ENCODE measurements around the gene PSME1.

DNA sequence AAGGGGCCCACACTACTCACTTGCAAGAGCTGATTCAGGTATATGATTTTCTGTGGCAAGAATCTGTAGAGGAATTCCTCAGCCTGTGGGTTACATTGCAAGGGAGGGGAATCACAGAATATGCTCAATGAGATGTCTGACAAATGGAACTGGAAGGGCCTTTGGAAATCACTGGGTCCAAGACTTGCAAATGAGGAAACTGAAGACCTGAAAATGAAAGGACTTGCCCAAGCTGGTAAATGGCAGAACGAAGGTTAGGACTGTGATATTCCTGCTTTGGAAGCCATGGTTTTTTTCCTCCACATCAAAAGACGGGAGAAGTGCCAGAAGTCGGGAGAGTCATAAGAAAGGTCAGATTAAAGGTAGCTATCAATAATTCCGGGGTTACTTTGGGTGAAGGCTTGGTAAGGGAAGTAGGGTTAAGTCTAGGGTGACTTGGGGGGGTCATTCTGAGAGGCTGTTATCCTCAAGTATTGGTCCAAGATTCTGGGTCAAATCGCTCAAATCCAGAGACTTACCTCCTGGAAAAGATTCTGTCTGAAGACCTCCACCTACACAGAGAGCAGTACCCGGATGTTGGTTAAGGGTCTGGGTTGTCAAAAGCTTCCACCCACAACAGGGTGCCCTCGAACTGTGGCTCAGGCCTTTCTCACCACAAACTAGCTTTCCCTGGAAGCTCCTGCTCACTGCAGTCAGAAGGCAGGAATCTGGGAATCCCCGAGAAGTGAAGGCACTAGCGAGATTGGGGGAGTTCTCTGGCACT, 9.9 kb downstream of the PSME1 start:
- TF ChIP-seq CTCF (IDR thresholded peaks at IDR 0.05) (no peak), POLR2A (IDR thresholded peaks at IDR 0.05) (no peak)
